LNCAP (cell line): ENCODE data around the gene CD74.

ENCODE experiments used
- CTCF ChIP-seq: fragments of 450-650 bp; IDR thresholded peaks from 2 replicates; pipeline ENCODE4 v1.5.1; 2017; ENCODE audit warnings: mild to moderate bottlenecking

Gene CD74

GRCh38 chr5:150438873-150439546 is 26.3 kb upstream of the CD74 start:
- TF ChIP-seq CTCF: peak; percentile 70

DNA sequence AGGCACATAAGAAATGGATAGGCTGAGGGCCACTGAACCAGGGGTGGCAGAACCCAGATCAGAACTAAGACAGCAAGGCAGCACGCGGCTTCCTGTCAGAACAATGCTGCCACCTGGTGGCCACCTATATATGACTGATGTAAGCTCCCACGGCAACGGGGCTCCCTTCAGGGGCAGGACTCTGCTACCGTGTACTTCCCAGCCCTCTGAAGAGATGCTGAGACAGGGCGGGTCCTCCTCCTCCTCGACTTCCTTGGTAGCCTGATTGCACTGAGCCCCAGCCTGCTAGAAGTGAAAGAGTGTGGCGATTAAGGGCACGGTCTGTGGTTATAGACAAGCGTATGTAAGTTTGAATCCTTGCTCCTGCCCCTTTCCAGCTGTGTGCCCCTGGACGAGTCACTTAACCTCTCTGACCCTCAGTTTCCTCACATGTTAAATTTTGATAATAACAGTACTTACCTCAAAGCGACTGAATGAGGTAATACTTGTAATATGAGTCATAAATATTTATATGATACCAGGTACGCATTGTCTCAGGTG is 23.5 kb upstream of the CD74 start:
- TF ChIP-seq CTCF: peak; percentile 86

- TF ChIP-seq CTCF: no peak
These were observed 21.8 kb upstream of the CD74 start for GRCh38 chr5:150434464-150434863.

DNA sequence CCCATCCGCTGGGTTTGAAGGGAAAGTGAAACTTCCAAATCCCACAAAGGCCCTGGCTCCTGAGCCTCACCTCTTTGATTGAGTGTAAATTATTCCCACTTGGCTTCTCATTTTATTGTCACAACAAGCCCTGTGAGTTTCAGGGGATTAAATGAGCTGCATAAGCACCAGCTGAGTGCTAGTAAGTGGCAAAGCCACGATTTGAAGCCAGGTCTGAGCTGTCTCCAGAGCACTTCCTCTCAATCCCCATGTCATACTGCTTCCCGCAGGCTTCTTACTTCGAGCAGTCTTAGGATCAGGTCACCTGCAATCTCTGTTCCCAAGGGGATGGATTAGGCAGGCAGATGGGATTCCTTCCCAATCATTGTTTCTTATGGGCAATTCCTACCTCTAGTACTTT is 18.9 kb upstream of the CD74 start:
- TF ChIP-seq CTCF: no peak

- no peak for TF ChIP-seq CTCF
These were observed 18.3 kb upstream of the CD74 start for GRCh38 chr5:150431048-150431447.

- TF ChIP-seq CTCF: no peak
These were observed 16.7 kb upstream of the CD74 start for GRCh38 chr5:150429410-150429873.

- TF ChIP-seq CTCF: no peak
These were observed 16.3 kb upstream of the CD74 start for GRCh38 chr5:150428978-150429377.
